ENCODE data around the gene FASTK.

GRCh38 chr7:151068069-151068773 is 12.4 kb downstream of the FASTK start:
- TF ChIP-seq ZNF384 (IDR thresholded peaks at IDR 0.05) (no peak), HDGF (IDR thresholded peaks at IDR 0.05; ENCODE audit: borderline replicate concordance) (no peak), FOXM1 (IDR thresholded peaks at IDR 0.05; ENCODE audit: borderline replicate concordance) (no peak), CTBP1 (IDR thresholded peaks at IDR 0.05; ENCODE audit: borderline replicate concordance) (no peak), FOXA1 (IDR thresholded peaks at IDR 0.05) (no peak), PKNOX1 (IDR thresholded peaks at IDR 0.05) (no peak), TARDBP (IDR thresholded peaks at IDR 0.05) (no peak), BHLHE40 (IDR thresholded peaks at IDR 0.05; ENCODE audit: borderline replicate concordance) (no peak), FOXK2 (IDR thresholded peaks at IDR 0.05) (no peak), SP1 (IDR thresholded peaks at IDR 0.05) (no peak), SUZ12 (IDR thresholded peaks at IDR 0.05) (no peak), NFRKB (IDR thresholded peaks at IDR 0.05) (no peak)

Measured in HEK293T (cell line).